IgD-negative memory B cell (primary cell): ENCODE measurements around the gene TPCN1. TPM values are rescaled to one million over a fixed set of nuclear protein-coding genes. Genes with fewer than 3 reads are reported as not detected.

Experiments used
- H3K27ac Mint-ChIP-seq, 3 donors: one replicate each; pipeline ENCODE4 v1.8.0; 2020 to 2022; ENCODE audit warnings: mild to moderate bottlenecking in 3 of 3, mixed read lengths in 3 of 3, moderate library complexity in 1 of 3
- H3K27me3 Mint-ChIP-seq: one replicate; pipeline ENCODE4 v1.8.0; 2021; ENCODE audit warnings: mixed read lengths
- H3K36me3 Mint-ChIP-seq: one replicate; pipeline ENCODE4 v1.8.0; 2020; ENCODE audit warnings: mild to moderate bottlenecking, mixed read lengths
- H3K4me1 Mint-ChIP-seq, 3 donors: one replicate each; pipeline ENCODE4 v1.8.0; 2020 to 2022; ENCODE audit warnings: mixed read lengths in 3 of 3, mild to moderate bottlenecking in 1 of 3
- H3K4me3 Mint-ChIP-seq, 4 donors: one replicate each; pipeline ENCODE4 v1.8.0; 2020 to 2022; ENCODE audit warnings: mild to moderate bottlenecking in 4 of 4, mixed read lengths in 4 of 4, moderate library complexity in 3 of 4
- H3K9me3 Mint-ChIP-seq, 3 donors: one replicate each; pipeline ENCODE4 v1.8.0; 2020 to 2021; ENCODE audit warnings: mixed read lengths in 3 of 3, mild to moderate bottlenecking in 1 of 3
- polyA plus RNA-seq: library from polyadenylated mRNA; unstranded; fragments of 300-500 nt; fragmentation: Illumina TruSeq; gene quantifications from one replicate; pipeline ENCODE4 v1.2.3, GENCODE V29; 2021

The TPCN1 gene
- polyA plus RNA-seq, 1 donor from 2014 or later = 17.4 TPM

DNA sequence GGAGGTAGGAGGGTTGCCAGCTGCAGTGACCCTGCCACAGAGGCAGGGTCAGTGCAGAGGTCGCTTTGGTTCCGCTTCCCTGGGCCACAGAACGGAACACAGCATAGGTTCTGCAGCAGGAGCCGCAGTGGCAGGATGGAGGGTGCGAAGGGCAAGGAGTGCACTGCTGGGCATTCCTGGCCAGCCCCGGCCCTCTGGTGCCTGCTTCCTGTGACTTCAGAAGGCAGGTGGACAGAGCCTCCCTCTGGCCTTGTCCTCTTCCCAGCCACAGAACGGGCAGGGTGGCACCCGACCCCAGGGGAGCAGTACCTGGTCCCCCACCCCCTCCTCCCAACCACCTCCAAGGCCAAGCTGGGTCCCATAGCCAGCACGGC lies 75.9 kb downstream of the TPCN1 start:
- Mint-ChIP-seq H3K4me3 (no peak overlapping the region), H3K36me3 (peaks cover 7% of the 10 kb centered on the region), H3K27me3 (no peaks in the 10 kb centered on the region)

DNA sequence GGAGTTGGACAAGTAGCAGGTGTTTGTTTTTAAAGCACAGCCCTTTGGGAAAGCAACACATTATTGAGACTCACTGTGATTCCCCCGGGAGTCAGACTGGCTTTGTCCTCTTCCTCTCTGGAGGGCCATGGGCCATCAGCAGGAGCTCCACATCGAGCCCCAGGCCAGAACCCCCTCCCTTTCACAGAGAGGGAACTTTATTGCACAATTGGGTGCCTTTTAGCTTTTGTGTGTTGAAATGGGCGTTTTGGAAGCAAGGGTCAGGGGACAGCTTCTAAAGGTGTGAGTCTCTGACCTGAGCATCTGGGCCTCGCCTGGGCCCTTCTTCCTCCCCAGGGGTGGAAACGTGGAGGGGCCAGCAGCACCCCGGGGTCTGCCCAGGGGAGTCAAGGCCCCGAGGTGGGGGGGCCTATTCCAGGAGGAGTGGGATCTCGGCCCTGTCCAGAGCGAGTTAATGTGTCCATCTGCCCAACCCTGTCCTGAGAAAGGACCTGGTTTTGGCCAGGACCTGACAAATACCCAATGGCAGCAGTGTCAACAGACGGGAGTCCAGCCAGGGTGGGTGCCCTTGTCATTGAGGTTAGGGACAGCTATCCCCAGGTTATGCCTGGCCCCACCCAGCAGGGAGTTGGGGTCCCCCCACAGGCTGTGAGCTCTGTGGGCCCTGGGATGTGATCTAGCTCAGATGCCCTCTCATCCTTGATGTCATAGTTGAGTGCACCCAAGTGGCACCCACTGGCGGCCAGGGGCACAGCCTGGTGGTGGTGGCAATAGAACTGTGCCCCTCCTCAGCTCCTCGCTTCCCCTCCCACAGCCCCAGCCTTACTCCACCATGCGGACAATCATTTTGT lies 76.6 kb downstream of the TPCN1 start:
- H3K4me1 Mint-ChIP-seq = peaks cover 0 to 7% (median 2%) of the 10 kb centered on the region in 3 donors
- peak overlapping the region in 1 of 4 donors; percentile 17 for H3K4me3 Mint-ChIP-seq
- H3K27ac Mint-ChIP-seq = no peak overlapping the region
- H3K27me3 Mint-ChIP-seq = no peaks in the 10 kb centered on the region
- no peaks in the 10 kb centered on the region for H3K9me3 Mint-ChIP-seq
- peaks cover 7% of the 10 kb centered on the region for H3K36me3 Mint-ChIP-seq

More for the DNA sequence above, 75.9 kb downstream of the TPCN1 start:
- no peak overlapping the region for H3K27ac Mint-ChIP-seq
- no peaks in the 10 kb centered on the region for H3K9me3 Mint-ChIP-seq
- H3K4me1 Mint-ChIP-seq = peaks cover 0 to 3% (median 0%) of the 10 kb centered on the region in 3 donors

DNA sequence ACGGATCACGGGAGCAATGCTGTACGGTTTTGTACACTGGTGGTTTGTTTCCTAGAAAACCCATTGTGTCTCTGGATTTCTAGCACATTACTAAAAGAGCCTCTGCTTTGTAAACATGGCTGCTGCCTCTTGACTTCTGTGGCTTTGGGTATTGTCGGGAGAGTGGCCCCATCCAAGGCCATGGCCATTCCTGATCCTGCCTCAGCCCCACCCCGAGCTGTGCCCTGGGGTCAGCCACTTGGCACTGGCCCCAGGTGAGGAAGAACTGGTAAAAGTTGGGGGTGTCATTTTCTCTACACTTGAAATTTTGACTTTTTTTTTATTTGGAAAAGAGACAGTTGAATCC lies 77.2 kb downstream of the TPCN1 start:
- peaks cover 0 to 13% (median 4%) of the 10 kb centered on the region in 3 donors for H3K4me1 Mint-ChIP-seq
- H3K4me3 Mint-ChIP-seq = no peak overlapping the region
- H3K36me3 Mint-ChIP-seq = peaks cover 8% of the 10 kb centered on the region
- H3K9me3 Mint-ChIP-seq = no peaks in the 10 kb centered on the region
- no peaks in the 10 kb centered on the region for H3K27me3 Mint-ChIP-seq
- no peak overlapping the region for H3K27ac Mint-ChIP-seq

DNA sequence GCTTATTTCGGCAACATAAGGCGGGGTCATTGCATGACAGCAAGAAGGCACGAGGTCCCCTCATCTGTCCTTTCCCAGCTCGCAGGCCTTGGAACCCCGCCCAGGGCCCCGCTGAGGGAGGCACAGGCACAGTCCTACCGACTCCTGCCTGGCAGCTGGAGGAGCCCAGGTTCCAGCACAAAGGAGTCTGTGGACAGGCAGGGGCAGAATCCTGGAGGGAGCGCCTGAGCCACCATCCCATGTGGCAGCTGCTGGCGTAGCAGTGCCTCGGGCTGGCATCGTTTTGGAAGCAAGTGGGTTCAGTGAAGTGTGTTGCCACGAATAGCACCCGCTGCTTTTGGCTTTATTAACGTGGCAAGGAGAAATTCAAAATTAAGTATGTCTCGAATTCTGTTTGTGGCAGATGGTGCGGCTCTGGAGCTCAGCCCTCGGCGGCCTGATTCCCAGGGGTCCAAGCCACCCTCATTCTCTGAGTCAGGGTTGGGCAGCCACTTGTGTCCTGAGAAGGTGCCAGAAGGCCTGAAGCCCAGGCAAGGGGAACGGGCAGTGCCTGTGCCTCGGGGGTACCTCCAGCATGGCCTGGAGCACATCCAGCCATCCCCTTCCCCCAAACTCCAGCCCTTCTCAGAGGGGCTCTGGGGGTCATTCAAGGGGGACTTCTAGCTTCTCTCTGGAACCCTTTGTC lies 77.7 kb downstream of the TPCN1 start:
- H3K36me3 Mint-ChIP-seq = peaks cover 5% of the 10 kb centered on the region
- no peak overlapping the region for H3K27ac Mint-ChIP-seq
- no peaks in the 10 kb centered on the region for H3K27me3 Mint-ChIP-seq
- peaks cover 0 to 13% (median 4%) of the 10 kb centered on the region in 3 donors for H3K4me1 Mint-ChIP-seq
- no peak overlapping the region for H3K4me3 Mint-ChIP-seq
- no peaks in the 10 kb centered on the region for H3K9me3 Mint-ChIP-seq

DNA sequence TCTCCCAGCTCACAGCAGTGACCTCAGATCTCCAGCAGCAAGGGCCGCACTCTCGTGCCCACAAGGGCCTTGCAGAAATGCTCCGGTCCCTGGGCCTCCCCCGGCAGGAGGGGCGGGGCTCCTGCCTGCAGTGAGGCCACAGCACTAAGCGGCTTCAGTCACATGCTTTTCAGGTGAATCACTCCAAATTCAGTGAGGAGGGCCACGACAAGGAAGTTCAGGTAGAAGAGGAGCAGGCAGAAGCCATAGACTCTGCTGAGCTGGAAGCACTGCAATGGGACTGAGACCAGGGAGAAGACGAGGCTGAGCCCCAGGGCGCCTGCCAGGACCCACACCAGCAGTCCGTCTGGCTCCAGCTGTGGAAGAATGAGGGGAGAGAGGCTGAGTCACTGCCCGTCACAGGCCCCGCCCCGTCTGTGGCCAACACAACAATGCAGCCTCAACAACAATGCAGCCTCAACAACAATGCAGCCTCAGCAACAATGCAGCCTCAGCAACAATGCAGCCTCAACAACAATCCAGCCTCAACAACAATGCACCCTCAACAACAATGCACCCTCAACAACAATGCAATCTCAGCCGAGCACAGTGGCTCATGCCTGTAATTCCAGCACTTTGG lies 78.5 kb downstream of the TPCN1 start:
- Mint-ChIP-seq H3K4me3 (no peak overlapping the region), H3K4me1 (peaks cover 0 to 13% (median 4%) of the 10 kb centered on the region in 3 donors), H3K27me3 (no peaks in the 10 kb centered on the region), H3K27ac (peak overlapping the region in 1 of 3 donors; percentile 76), H3K9me3 (no peaks in the 10 kb centered on the region), H3K36me3 (peaks cover 2% of the 10 kb centered on the region)

DNA sequence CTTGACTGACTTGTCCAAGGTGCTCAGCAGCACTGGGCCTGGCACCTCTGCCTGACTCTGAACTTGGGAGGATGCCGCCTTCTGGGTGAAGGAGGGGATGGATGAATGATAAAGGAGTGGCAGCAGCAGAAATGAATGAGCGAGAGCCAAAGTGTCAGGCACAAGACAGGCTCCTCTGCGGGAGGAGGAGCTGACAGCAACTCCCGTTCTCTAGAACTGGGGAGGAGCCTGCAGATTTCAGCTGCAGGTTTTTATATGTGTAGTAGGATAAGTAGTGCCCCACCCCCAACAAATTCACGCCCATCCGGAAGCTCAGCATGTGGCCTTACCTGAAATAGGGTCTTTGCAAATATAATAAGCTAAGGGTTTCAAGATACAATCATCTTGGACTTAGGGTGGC lies 80.5 kb downstream of the TPCN1 start:
- H3K27me3 Mint-ChIP-seq = no peaks in the 10 kb centered on the region
- peaks cover 2% of the 10 kb centered on the region for H3K36me3 Mint-ChIP-seq
- peak overlapping the region in 2 of 3 donors; percentile 23 to 32 for H3K27ac Mint-ChIP-seq
- no peaks in the 10 kb centered on the region for H3K9me3 Mint-ChIP-seq
- no peak overlapping the region for H3K4me3 Mint-ChIP-seq
- H3K4me1 Mint-ChIP-seq = peaks cover 0 to 13% (median 4%) of the 10 kb centered on the region in 3 donors

DNA sequence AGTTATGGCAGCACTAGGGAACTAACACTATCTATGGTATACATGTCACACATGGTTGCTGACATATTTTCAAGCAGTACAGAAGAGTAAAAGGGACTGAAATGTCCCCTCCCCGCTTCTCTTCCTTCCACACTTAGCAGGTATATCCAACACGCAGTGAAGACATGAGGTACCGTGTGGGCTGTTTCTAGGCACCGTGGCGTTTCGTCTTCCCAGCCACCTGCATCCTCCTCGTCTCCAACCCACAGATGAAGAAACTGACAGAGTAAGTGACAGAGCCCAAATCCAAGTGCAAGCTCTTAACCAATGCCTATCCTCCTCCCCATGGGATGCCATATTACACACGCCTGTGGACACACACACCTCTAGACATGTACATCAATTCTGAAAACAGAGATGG lies 81.2 kb downstream of the TPCN1 start:
- H3K9me3 Mint-ChIP-seq = no peaks in the 10 kb centered on the region
- H3K27ac Mint-ChIP-seq = peak overlapping the region in 1 of 3 donors; percentile 3

DNA sequence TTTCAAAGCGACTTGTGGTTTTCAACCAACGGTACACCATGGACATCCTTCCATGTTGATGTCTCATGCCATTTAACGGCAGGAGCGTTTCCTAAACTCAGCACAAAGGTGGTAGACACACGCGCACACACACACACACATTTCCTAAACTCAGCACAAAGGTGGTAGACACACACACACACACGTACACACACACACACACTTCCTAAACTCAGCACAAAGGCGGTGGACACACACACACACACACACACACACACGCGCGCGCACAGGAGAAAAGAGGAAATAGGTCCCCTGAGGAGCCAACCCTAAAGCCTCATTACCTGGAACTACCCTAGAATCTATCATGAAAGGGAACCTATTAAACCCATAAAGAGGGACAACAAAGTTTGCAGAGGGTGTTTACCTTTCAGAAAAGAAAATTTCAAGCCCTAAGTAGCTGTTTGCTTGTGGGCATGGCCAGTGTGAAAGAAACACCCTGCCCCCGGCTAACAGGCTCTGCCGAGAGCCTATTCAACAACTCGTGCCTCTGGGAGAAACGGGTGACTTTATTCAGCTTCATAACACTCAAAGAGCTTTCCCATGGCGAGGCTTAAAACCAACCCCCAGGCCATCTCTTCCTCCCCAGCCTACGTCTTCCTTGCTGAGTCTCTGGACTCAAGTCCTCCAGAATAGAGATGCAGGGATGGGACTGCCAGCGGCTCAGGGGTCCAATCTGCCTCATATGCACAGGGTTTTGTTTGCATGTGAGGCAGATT lies 81.8 kb downstream of the TPCN1 start:
- Mint-ChIP-seq H3K4me3 (peak overlapping the region in 1 of 4 donors; percentile 71), H3K36me3 (peaks cover 3% of the 10 kb centered on the region), H3K4me1 (peaks cover 0 to 13% (median 4%) of the 10 kb centered on the region in 3 donors), H3K9me3 (no peaks in the 10 kb centered on the region), H3K27me3 (no peaks in the 10 kb centered on the region), H3K27ac (peak overlapping the region; percentile 3 to 69 (median 16))

More for the DNA sequence above, 81.2 kb downstream of the TPCN1 start:
- Mint-ChIP-seq H3K4me1 (peaks cover 0 to 13% (median 4%) of the 10 kb centered on the region in 3 donors), H3K36me3 (peaks cover 2% of the 10 kb centered on the region), H3K27me3 (no peaks in the 10 kb centered on the region), H3K4me3 (no peak overlapping the region)

DNA sequence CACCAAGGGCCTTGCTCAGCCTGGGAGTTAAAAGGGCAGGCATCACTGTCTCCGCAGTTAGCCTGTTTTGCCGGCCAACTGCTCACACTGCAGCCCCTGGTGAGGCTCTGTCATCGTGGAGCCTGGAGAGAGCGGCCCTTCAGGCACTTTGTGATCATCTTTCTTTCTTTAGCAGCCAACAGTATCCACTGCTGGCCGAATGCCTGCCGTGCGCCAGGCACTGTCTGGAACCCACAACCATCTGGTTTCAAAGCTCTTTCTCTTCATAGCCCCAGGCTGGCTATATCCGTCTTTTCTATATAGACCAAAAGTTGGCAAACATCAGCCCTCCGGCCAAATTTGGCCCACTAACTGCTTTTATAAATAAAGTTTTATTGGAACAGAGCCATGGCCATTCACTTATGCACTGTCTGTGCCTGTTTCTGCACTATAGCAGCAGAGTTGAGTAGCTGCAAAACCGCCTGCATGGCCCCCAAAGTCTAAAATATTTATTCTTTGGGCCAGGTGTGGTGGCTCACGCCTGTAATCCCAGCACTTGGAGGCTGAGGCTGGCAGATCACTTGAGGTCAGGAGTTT lies 84.1 kb downstream of the TPCN1 start:
- H3K4me3 Mint-ChIP-seq = peak overlapping the region in 1 of 4 donors; percentile 45
- peaks cover 0 to 10% (median 4%) of the 10 kb centered on the region in 3 donors for H3K4me1 Mint-ChIP-seq
- no peaks in the 10 kb centered on the region for H3K9me3 Mint-ChIP-seq
- peaks cover 6% of the 10 kb centered on the region for H3K36me3 Mint-ChIP-seq
- no peaks in the 10 kb centered on the region for H3K27me3 Mint-ChIP-seq
- H3K27ac Mint-ChIP-seq = no peak overlapping the region

DNA sequence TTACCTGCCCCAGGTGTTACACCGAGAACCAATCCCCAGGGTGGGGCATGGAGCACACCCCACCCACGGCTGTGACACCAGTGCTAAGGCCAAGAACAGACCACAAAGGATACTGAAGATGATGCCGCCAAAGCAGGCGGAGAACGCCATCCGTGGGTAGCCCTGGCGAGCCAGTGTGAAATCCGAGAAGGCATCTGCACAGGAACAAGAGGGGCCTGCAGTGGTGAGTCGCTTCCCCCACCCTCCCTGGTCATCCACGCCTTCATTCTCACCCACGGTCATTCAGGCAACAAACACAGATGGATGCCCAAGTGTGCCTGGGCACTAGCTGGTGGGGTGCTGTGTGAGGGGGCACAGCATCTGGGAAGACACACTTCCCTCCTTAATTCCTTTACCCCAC lies 85.1 kb downstream of the TPCN1 start:
- peaks cover 11% of the 10 kb centered on the region for H3K36me3 Mint-ChIP-seq
- H3K27me3 Mint-ChIP-seq = no peaks in the 10 kb centered on the region
- no peak overlapping the region for H3K27ac Mint-ChIP-seq

DNA sequence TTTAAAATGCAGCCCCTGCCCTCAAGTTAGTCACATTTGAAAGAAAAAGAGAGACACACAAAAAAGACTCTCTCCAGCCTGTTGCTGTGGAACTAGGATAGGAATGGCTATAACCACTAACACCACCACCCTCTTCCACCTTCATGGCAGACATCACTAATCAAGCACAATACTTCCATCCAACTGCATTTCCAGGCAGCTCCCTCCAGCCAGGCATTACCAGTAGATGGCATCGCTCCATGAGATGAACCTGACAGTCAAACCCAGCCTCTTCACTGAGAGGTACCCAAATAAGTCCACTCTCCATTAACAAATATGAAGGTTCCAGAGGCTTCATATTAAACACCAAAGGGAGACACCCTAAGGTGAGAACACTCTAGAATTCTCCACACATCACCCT lies 89.2 kb downstream of the TPCN1 start:
- Mint-ChIP-seq H3K36me3 (peaks cover 10% of the 10 kb centered on the region), H3K9me3 (peaks cover 0 to 2% (median 0%) of the 10 kb centered on the region in 3 donors), H3K4me1 (no peaks in the 10 kb centered on the region), H3K27me3 (no peaks in the 10 kb centered on the region), H3K27ac (peak overlapping the region in 1 of 3 donors; percentile 49), H3K4me3 (no peak overlapping the region)

More for the DNA sequence above, 85.1 kb downstream of the TPCN1 start:
- H3K4me1 Mint-ChIP-seq = peaks cover 0 to 10% (median 4%) of the 10 kb centered on the region in 3 donors
- H3K4me3 Mint-ChIP-seq = no peak overlapping the region
- H3K9me3 Mint-ChIP-seq = peaks cover 0 to 2% (median 0%) of the 10 kb centered on the region in 3 donors

DNA sequence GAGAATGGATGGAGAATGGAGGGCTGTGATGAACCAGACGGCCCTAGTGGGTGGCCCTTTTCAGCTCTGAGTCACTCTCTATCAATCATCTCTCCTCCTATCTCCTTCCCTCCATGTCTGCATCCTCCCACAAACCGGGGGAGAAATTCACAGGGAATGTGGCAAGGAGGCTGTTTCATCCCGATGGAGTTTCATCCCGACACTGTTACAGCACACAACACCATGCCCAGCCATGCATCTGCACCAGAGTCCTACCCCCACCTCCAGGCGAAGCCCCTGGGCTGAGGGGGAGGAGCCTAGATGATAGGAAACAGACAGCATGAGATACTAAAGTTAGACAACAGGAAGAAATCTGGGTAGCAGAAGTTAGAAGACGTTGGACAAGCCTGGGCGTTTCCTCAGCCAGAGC lies 92.9 kb downstream of the TPCN1 start:
- H3K27ac Mint-ChIP-seq = no peak overlapping the region
- no peaks in the 10 kb centered on the region for H3K27me3 Mint-ChIP-seq
- peaks cover 0 to 2% (median 0%) of the 10 kb centered on the region in 3 donors for H3K9me3 Mint-ChIP-seq
- peaks cover 20% of the 10 kb centered on the region for H3K36me3 Mint-ChIP-seq
- no peak overlapping the region for H3K4me3 Mint-ChIP-seq
- no peaks in the 10 kb centered on the region for H3K4me1 Mint-ChIP-seq

DNA sequence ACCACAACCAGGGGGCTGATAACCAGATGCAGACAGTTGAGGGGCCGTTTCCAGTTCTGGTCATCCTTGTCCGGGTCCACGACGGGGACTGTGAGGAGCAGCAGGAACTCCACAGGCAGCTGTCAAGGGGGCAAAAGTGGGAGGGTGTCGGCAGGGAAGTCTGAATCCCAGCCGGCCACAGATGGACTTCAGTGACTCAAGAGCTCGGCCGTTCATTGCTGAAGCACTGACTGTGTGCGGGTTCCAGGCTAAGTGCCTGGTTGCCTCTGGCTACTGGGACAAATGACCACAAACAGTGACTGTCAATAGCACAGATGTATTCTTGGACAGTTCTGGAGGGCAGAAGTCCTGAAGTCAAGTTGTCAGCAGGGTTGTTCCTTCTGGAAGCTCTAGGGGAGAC lies 94.1 kb downstream of the TPCN1 start:
- H3K27me3 Mint-ChIP-seq = no peaks in the 10 kb centered on the region
- H3K36me3 Mint-ChIP-seq = peaks cover 27% of the 10 kb centered on the region
- H3K27ac Mint-ChIP-seq = no peak overlapping the region
- peaks cover 0 to 2% (median 0%) of the 10 kb centered on the region in 3 donors for H3K9me3 Mint-ChIP-seq
- no peaks in the 10 kb centered on the region for H3K4me1 Mint-ChIP-seq
- H3K4me3 Mint-ChIP-seq = no peak overlapping the region

DNA sequence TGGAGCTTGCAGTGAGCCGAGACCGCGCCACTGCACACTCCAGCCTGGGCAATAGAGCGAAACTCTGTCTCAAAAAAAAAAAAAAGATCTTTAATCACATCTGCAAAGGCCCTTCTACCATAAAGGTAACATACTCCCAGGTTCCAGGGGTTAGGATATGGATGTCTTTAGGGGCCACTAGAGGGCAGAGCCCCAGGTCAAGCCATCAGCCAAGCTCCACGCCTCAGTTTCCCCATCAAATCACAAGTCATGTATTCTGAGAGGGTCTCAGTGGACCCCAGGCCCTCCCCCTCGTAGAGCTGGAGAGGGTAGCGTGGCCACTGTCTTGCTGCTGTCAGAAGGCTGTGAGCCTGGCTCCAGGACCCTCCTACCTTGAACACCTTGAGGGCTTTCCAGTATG lies 94.9 kb downstream of the TPCN1 start:
- H3K36me3 Mint-ChIP-seq = peaks cover 22% of the 10 kb centered on the region

More for the DNA sequence above, 94.9 kb downstream of the TPCN1 start:
- Mint-ChIP-seq H3K4me3 (no peak overlapping the region), H3K4me1 (no peaks in the 10 kb centered on the region), H3K27ac (no peak overlapping the region), H3K9me3 (no peaks in the 10 kb centered on the region), H3K27me3 (no peaks in the 10 kb centered on the region)
